Hepatocyte (in vitro differentiated cells): Measurements from ENCODE around the gene SIRT4. TPM values are rescaled to one million over a fixed set of nuclear protein-coding genes. Genes with fewer than 3 reads are reported as not detected.

Source experiments
- DNase-seq: peaks from one replicate; pipeline ENCODE4 v3.0.0-alpha.2; 2016; ENCODE audit warnings: low spot score
- H2AFZ ChIP-seq: fragments of 200-600 bp; sonication (generic); 2 replicates; pipeline ENCODE4 v1.6.0; 2016; ENCODE audit warnings: antibody characterized with exemption, mild to moderate bottlenecking
- H3K27ac ChIP-seq: fragments of 200-600 bp; sonication (generic); 2 replicates; pipeline ENCODE4 v1.5.1; 2016; ENCODE audit warnings: mild to moderate bottlenecking
- H3K27me3 ChIP-seq: fragments of 200-600 bp; sonication (generic); 2 replicates; pipeline ENCODE4 v1.6.1; 2016
- H3K36me3 ChIP-seq: fragments of 200-600 bp; sonication (generic); replicated peaks from 2 replicates; pipeline ENCODE4 v1.5.1; 2016; ENCODE audit warnings: low read depth; ENCODE audit not compliant: insufficient read depth
- H3K4me1 ChIP-seq: fragments of 200-600 bp; sonication (generic); 2 replicates; pipeline ENCODE4 v1.5.1; 2016; ENCODE audit warnings: mild to moderate bottlenecking, moderate library complexity; ENCODE audit not compliant: insufficient read depth
- H3K4me2 ChIP-seq: fragments of 200-600 bp; sonication (generic); 2 replicates; pipeline ENCODE4 v1.6.0; 2016
- H3K4me3 ChIP-seq: fragments of 200-600 bp; sonication (generic); 2 replicates; pipeline ENCODE4 v1.5.1; 2016; ENCODE audit warnings: mild to moderate bottlenecking
- H3K79me2 ChIP-seq: fragments of 200-600 bp; sonication (generic); 2 replicates; pipeline ENCODE4 v1.6.0; 2017; ENCODE audit warnings: mild to moderate bottlenecking
- H3K9me2 ChIP-seq: fragments of 200-600 bp; sonication (generic); replicated peaks from 2 replicates; pipeline ENCODE4 v1.6.0; 2017; ENCODE audit warnings: mild to moderate bottlenecking; ENCODE audit not compliant: insufficient read depth
- H3K9me3 ChIP-seq: fragments of 200-600 bp; sonication (generic); 2 replicates; pipeline ENCODE4 v1.5.1; 2016; ENCODE audit warnings: low read depth, mild to moderate bottlenecking
- H4K20me1 ChIP-seq: fragments of 200-600 bp; sonication (generic); 2 replicates; pipeline ENCODE4 v1.6.0; 2016; ENCODE audit warnings: mild to moderate bottlenecking; ENCODE audit not compliant: insufficient read depth, poor library complexity, severe bottlenecking
- CTCF ChIP-seq: fragments of 200-600 bp; sonication (generic); IDR thresholded peaks from 2 replicates; pipeline ENCODE4 v1.5.1; 2016; ENCODE audit warnings: antibody characterized with exemption, mild to moderate bottlenecking; ENCODE audit not compliant: poor library complexity
- EZH2 ChIP-seq: fragments of 200-600 bp; sonication (generic); IDR thresholded peaks from 2 replicates; pipeline ENCODE4 v1.6.1; 2016; ENCODE audit warnings: antibody characterized with exemption, mild to moderate bottlenecking, borderline replicate concordance
- EZH2phosphoT487 ChIP-seq: fragments of 200-600 bp; sonication (generic); IDR thresholded peaks from one replicate; pipeline ENCODE4 v1.6.1; 2018; ENCODE audit warnings: antibody characterized with exemption, mild to moderate bottlenecking, low read depth, moderate library complexity; ENCODE audit not compliant: unreplicated experiment, severe bottlenecking
- WGBS: methylation state at CpG from one replicate; pipeline ENCODE4 v1.1.6; 2016; ENCODE audit warnings: low lambda C conversion rate; ENCODE audit errors: missing lambda C conversion rate; 5-methylcytosine and 5-hydroxymethylcytosine counted together
- polyA plus RNA-seq: library from polyadenylated mRNA; unstranded; fragments of >200 nt; fragmentation: Nextera tagmentation; extraction: Ambion mirVana; gene quantifications from 2 replicates; pipeline ENCODE4 v1.2.1, GENCODE V29; 2016
- total RNA-seq: library from RNA; depleted of rRNA; stranded (reverse); fragments of >200 nt; gene quantifications from 2 replicates; pipeline ENCODE4 v1.2.3, GENCODE V29; 2014

The SIRT4 gene
- total and polyA plus RNA-seq, 2 experiments from 2014 or later = 3.9 to 5.5 TPM

GRCh38 chr12:120323772-120324171 is 21.7 kb downstream of the SIRT4 start:
- no peaks in the 10 kb centered on the region for H3K79me2 ChIP-seq
- H3K4me3 ChIP-seq = no peak overlapping the region
- peaks cover 13% of the 10 kb centered on the region for H3K4me1 ChIP-seq
- H3K9me3 ChIP-seq = no peaks in the 10 kb centered on the region
- no peak overlapping the region for H3K4me2 ChIP-seq
- no peaks in the 10 kb centered on the region for H3K27me3 ChIP-seq
- TF ChIP-seq CTCF (no peak), EZH2phosphoT487 (no peak), EZH2 (no peak)
- WGBS = 96% methylated on average over 2 of the region's 2 CpGs
- H4K20me1 ChIP-seq = no peaks in the 10 kb centered on the region
- no peak overlapping the region for H2AFZ ChIP-seq
- no peak overlapping the region for H3K27ac ChIP-seq
- no peak for DNase-seq
- H3K9me2 ChIP-seq = no peaks in the 10 kb centered on the region
- H3K36me3 ChIP-seq = no peaks in the 10 kb centered on the region

- Histone ChIP-seq H3K79me2 (no peaks in the 10 kb centered on the region), H3K27ac (no peak overlapping the region), H3K27me3 (no peaks in the 10 kb centered on the region), H3K4me3 (no peak overlapping the region), H3K36me3 (no peaks in the 10 kb centered on the region), H3K9me3 (no peaks in the 10 kb centered on the region), H4K20me1 (no peaks in the 10 kb centered on the region), H2AFZ (no peak overlapping the region), H3K4me2 (peak overlapping the region; percentile 98), H3K9me2 (no peaks in the 10 kb centered on the region), H3K4me1 (peaks cover 13% of the 10 kb centered on the region)
- TF ChIP-seq CTCF (no peak), EZH2phosphoT487 (no peak), EZH2 (no peak)
- WGBS = 66% methylated on average over 9 of the region's 9 CpGs
- no peak for DNase-seq
These were observed 22.8 kb downstream of the SIRT4 start for GRCh38 chr12:120324841-120325417.

GRCh38 chr12:120327593-120327992 is 25.5 kb downstream of the SIRT4 start, which contains the start of gene PLA2G1B:
TSS of gene PLA2G1B (minus strand) at chr12:120327779. CDS start at chr12:120327753, 26 bp downstream.
- Histone ChIP-seq H4K20me1 (no peaks in the 10 kb centered on the region), H3K27me3 (no peaks in the 10 kb centered on the region), H3K4me1 (peaks cover 12% of the 10 kb centered on the region), H3K9me2 (no peaks in the 10 kb centered on the region), H3K36me3 (no peaks in the 10 kb centered on the region), H2AFZ (no peak within 1 kb of the TSS), H3K27ac (peak within 1 kb of the TSS; percentile 40), H3K4me3 (no peak within 1 kb of the TSS), H3K9me3 (no peaks in the 10 kb centered on the region), H3K4me2 (peak within 1 kb of the TSS; percentile 52), H3K79me2 (no peaks in the 10 kb centered on the region)
- 69% methylated on average over 5 of the region's 5 CpGs for WGBS
- DNase-seq = no peak
- TF ChIP-seq EZH2 (no peak), CTCF (no peak), EZH2phosphoT487 (no peak)

GRCh38 chr12:120328228-120328627 is 26.1 kb downstream of the SIRT4 start:
- no peak for TF ChIP-seq EZH2phosphoT487
- TF ChIP-seq EZH2 = no peak
- TF ChIP-seq CTCF = no peak
- WGBS = 72% methylated on average over 4 of the region's 4 CpGs
- no peak overlapping the region for H3K4me3 ChIP-seq
- no peaks in the 10 kb centered on the region for H3K36me3 ChIP-seq
- no peaks in the 10 kb centered on the region for H3K9me3 ChIP-seq
- no peak overlapping the region for H3K27ac ChIP-seq
- DNase-seq = no peak
- no peak overlapping the region for H3K4me2 ChIP-seq
- H3K27me3 ChIP-seq = no peaks in the 10 kb centered on the region
- H4K20me1 ChIP-seq = no peaks in the 10 kb centered on the region
- H3K9me2 ChIP-seq = no peaks in the 10 kb centered on the region
- peaks cover 12% of the 10 kb centered on the region for H3K4me1 ChIP-seq
- no peak overlapping the region for H2AFZ ChIP-seq
- H3K79me2 ChIP-seq = no peaks in the 10 kb centered on the region
